ENCODE data around the gene ACACB.

The ACACB gene

GRCh38 chr12:109222062-109222461, 105.7 kb downstream of the ACACB start:
- DNase-seq, result no peak

- no peak for DNase-seq
These were observed 106.1 kb downstream of the ACACB start for GRCh38 chr12:109222496-109222895.

- no peak for DNase-seq
These were observed 106.8 kb downstream of the ACACB start for GRCh38 chr12:109223211-109223610.

GRCh38 chr12:109223868-109224267, 107.5 kb downstream of the ACACB start:
- no peak for DNase-seq

- no peak for DNase-seq
These were observed 112.3 kb downstream of the ACACB start for GRCh38 chr12:109228664-109229063.

- DNase-seq, result no peak
These were observed 113.8 kb downstream of the ACACB start for GRCh38 chr12:109230193-109230592.

- no peak for DNase-seq
These were observed 116.3 kb downstream of the ACACB start for GRCh38 chr12:109232731-109233130.

GRCh38 chr12:109234012-109234411, 117.6 kb downstream of the ACACB start:
- no peak for DNase-seq

- no peak for DNase-seq
These were observed 119.9 kb downstream of the ACACB start for GRCh38 chr12:109236257-109236656.

GRCh38 chr12:109239179-109239578, 122.8 kb downstream of the ACACB start:
- no peak for DNase-seq

- no peak for DNase-seq
These were observed 123.3 kb downstream of the ACACB start for GRCh38 chr12:109239691-109240090.

- no peak for DNase-seq
These were observed 124.0 kb downstream of the ACACB start for GRCh38 chr12:109240365-109240764.

GRCh38 chr12:109241936-109242335, 125.5 kb downstream of the ACACB start:
- no peak for DNase-seq

GRCh38 chr12:109244073-109244472, 127.7 kb downstream of the ACACB start:
- DNase-seq, result no peak

GRCh38 chr12:109246221-109246620, 129.8 kb downstream of the ACACB start:
- DNase-seq, result no peak

GRCh38 chr12:109247831-109248654, 131.7 kb downstream of the ACACB start:
- no peak for DNase-seq

GRCh38 chr12:109250523-109250922, 134.1 kb downstream of the ACACB start:
- DNase-seq, result no peak

GRCh38 chr12:109252799-109253198, 136.4 kb downstream of the ACACB start:
- no peak for DNase-seq

GRCh38 chr12:109253913-109254544, 137.6 kb downstream of the ACACB start:
- no peak for DNase-seq

GRCh38 chr12:109255377-109255776, 139.0 kb downstream of the ACACB start:
- DNase-seq, result no peak

- no peak for DNase-seq
These were observed 139.6 kb downstream of the ACACB start for GRCh38 chr12:109256011-109256410.

- no peak for DNase-seq
These were observed 141.8 kb downstream of the ACACB start for GRCh38 chr12:109258201-109258600.

- DNase-seq, result no peak
These were observed 142.5 kb downstream of the ACACB start for GRCh38 chr12:109258607-109259544.

Data from AML-193 (cell line).